SW480 (cell line): ENCODE measurements around the gene SLC8A2.
"Not testable (repeated sequence)": the region's sequence is repeated elsewhere in the genome, so short reads cannot be mapped to it uniquely, and the experiment has no call there.

Experiments
- DNase-seq: peaks from one replicate; pipeline ENCODE4 v3.0.0-alpha.2; 2016; ENCODE audit warnings: low spot score

SLC8A2 gene

DNA sequence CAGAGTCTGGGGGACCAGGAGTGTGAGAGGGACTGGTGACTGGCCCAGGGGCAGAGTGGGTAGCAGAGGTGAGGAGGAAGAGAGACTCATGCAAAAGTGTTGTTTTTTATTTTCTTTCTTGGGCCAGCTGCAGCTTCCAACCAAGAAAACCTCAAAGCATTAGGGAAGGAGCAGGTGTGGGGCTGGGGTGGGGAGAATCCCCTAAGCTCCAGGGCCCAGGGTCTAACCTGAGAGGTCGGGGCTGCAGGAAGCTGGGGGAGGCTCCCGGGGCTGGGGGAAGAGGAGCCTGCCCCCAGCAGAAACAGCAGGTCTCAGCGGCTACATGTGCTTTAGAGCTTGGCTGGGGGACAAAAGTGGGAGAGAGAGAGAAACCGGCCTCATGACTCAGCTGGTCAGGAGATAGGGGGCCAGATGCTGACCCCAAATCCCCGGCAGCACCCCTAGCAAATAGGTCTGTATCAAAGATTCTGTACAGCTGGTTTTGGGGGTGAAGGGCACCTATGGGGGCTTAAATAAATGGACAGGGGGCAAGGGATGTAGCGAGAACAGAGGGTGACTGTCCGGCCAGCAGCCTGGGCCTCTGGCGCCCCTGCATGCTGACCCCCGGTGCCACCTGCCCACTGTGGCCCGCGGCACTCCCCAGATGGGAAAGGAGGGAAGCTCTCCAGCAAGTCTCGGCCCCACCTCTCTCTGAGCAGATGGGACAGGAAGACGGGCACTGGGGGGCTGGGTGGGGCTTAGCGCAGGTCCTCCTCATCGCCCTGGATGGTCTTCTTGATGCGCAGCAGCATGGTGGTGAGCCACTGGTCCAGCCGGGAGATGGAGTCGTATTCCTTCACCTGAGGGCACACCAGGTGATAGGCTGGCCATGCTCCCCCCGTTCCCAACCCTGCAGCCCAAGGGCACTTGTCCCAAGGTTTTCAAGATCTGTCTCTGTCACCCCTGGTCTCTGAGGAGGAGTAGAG, 16.1 kb upstream of the SLC8A2 start:
- DNase-seq, result no peak

GRCh38 chr19:47486900-47487299, 15.2 kb upstream of the SLC8A2 start:
- DNase-seq, result no peak

GRCh38 chr19:47486220-47486619, 14.5 kb upstream of the SLC8A2 start:
- DNase-seq, result not testable (repeated sequence)

GRCh38 chr19:47485210-47485609, 13.5 kb upstream of the SLC8A2 start:
- DNase-seq, result no peak

DNA sequence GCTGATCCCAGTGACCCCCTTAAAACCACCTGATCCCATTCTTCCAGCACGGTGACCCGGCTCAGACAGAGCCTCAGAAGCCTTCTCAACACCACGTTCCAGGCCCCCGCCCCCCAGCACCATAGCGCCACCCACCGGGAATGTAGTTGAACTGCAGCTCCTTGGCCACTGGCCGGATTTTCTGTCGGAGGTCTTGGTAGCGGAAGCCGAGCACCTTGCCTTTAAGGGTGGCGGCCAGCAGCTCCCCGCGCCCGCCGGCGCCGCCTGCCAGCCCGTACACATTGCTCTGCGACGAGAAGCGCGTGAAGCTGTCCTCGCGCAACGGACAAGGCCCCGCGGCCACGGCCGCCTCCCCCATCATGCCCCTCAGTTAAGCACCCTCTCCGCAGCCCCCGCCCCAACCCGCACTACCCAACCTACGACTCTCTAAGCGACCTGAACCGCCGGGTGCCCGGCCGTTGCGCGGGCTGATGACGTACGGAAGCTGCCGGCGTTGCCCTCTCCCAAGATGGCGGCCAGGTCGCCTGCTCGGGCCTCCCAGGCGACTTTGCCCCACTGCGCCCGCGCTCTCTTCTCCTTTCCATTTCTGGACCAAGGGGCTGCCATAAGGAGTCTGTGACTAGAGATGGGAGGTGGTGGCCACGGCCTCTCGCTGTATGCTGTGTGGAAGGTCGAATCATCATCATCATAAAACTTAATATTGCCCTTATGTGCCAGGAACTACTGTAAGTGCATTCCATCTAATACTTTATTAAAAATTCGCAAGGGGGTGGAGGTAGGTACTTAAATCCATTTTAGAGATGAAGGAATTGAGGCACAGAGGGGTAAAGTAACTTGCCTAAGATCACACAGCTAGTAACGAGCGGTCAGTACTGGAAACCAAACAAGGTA, 12.4 kb upstream of the SLC8A2 start, which contains the start of gene KPTN:
TSS of gene KPTN (minus strand) at position 420 of the 891 bp plus-strand sequence. CDS start at position 361, 59 bp downstream.
- DNase-seq, result peak; percentile 91

DNA sequence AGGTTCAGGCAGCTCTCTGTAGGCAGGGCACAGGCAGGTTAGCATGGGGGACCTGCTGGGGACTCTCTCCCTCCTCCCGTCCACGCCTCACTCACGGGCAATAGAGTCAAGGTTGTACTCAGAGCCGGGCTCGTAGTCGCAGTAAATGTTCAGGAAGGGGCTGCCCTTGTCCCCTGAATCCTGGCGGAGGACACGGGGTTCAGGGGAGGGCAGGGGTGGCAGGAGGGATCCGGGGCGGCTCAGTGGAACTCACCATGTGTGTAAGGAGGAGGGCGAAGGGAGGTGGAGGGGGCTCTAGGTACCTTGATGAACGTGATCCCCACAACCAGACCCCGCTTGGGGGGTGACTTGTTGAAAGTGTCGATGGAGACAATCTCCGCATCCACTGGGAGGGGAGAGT, 11.5 kb upstream of the SLC8A2 start:
- DNase-seq, result no peak

- no peak for DNase-seq
These were observed 9.9 kb upstream of the SLC8A2 start for GRCh38 chr19:47481460-47482052.

- DNase-seq, result no peak
These were observed 9.0 kb upstream of the SLC8A2 start for GRCh38 chr19:47480658-47481057.

DNA sequence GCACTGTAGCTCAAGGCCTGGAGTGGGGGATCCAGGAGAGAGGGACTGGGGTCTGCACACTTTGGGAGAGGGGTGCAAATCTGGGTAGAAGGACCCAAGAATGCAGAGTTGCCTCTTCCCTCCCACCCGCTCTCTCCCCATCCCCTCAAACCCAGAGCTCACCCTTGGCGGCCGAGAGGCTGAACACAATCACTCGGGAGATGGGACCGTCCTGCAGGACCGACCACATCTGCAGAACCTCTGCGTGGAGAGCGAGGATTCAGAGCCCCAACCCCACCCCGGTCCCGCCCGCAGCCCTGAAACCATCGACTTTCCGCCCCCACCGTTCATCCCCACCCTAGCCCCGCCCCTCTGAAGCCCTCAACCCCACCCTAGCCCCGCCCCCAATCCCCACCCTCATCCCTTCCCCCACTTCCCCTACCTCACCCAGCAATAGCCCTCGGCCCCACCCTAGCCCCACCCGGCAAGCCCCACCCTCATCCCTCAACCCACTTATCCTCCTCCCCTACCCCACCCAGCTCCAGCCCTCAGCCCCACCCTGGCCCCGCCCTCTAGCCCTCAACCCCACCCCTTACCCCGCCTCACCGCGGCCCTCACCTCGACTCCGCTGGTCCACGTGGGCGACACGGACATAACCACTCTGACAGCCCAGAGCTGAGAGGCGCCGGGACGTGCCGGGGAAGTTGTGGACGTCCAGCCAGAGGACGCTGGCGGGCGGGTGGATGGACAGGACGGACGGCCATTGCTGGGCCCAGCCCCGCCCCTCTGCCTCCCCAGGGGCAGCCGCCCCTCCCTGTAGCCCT, 8.2 kb upstream of the SLC8A2 start:
- DNase-seq, result peak; percentile 75

DNA sequence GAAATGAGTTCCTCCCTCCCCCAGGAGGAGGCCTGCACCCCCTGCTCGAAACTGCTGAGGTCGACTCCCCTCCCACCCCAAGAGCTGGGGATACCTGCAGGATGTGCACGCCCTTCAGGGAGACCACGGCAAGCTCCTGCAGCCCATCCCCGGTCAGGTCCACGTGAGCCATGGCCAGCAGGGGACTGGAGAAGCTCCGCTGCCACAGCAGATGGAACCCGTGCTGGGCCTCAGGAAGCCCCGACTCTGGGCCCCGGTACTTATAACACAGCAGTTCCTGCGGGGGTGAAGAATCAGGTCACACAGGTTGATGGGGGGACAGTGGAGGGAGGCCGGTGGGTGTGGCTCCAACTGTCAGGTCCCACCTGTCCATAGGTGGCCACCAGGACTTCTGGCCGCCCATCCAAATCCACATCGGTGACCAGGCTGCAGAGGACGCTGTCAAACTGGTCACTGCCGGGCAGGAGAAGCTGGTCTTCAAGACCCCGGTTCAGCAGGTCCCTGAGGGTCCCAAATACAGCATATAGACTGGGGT, 4.8 kb upstream of the SLC8A2 start:
- no peak for DNase-seq

- no peak for DNase-seq
These were observed 3.8 kb upstream of the SLC8A2 start for GRCh38 chr19:47475465-47475864.

DNA sequence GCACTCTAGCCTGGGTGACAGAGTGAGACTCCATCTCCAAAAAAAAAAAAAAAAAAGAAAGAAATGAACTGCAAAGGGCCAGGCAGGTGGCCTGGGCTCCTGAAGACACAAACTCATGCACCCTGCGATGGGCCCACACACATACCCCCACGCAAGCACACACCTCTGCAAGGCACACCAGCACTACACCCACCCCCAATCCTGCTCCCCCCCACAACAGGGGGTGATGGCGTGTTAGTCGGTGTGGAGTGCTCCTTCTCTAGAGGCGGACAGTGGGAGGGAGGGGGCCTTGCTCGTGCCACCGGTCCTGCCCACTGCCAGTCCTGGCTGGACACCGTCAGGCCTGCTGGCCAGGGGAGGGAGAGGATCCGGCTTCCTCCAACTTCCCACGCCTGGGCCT, 1.6 kb upstream of the SLC8A2 start:
- no peak for DNase-seq

- DNase-seq, result no peak
These were observed 336 bp downstream of the SLC8A2 start for GRCh38 chr19:47471381-47471732.

GRCh38 chr19:47470447-47471195, 1.1 kb downstream of the SLC8A2 start:
- DNase-seq, result no peak

GRCh38 chr19:47469719-47470118, 2.0 kb downstream of the SLC8A2 start:
- DNase-seq, result no peak

- no peak for DNase-seq
These were observed 2.4 kb downstream of the SLC8A2 start for GRCh38 chr19:47469363-47469700.

DNA sequence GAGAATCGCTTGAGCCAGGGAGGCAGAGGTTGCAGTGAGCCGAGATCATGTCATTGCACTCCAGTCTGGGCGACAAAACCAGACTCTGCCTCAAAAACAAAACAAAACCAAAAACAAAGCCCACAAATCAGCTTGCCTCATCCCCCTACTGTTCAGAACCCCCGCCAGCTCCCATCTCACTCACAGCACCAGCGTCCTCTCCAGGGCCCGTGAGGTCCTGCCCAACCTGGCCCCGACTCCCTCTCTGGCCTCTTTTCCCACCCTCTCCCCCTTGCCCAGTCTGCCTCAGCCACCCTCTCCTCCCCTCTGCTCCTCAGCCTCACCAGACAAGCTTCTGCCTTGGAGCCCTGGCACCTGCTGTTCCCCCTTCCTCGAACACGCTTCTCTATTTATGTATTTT, 3.8 kb downstream of the SLC8A2 start:
- DNase-seq, result no peak

GRCh38 chr19:47465957-47466356, 5.7 kb downstream of the SLC8A2 start:
- no peak for DNase-seq

DNA sequence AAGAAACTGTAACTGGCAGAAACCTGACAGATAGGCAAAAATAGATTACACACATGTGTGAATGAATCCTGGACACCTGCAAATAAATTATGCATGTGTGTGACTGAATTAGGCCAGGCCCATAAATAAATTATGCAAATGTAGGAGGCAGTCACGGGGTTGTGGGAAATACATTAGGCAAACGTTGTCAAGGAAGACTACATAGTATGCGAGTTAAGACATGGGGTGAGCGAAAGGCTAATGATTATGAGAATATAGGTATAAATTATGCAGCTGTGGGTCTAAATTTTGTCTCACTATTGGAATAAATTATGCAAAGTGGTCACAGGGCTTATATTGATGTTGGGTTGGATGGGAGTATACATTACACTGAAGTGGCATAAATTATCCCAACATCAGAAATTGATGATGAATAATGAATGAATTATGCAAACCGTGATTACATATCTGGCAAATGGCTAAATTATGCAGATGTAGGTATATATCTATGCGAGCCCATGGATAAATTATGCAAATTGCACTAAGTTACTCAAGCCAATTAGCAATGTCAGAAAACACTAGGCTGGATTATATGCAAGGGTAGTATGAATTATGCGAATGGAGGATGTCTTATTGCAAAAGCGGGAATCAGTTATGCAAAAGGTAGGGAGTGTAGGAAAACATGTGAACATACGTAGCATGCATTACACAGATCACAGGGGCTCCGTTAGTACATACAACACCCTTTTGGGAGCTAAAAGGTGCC, 6.8 kb downstream of the SLC8A2 start:
- DNase-seq, result no peak

- no peak for DNase-seq
These were observed 9.8 kb downstream of the SLC8A2 start for GRCh38 chr19:47461876-47462275.
